Mesendoderm (in vitro differentiated cells): ENCODE data around the gene CALB2.

Experiments
- DNase-seq: peaks from one replicate; pipeline ENCODE4 v3.0.0; 2013
- H2AK5ac ChIP-seq: 2 replicates; pipeline ENCODE4 v1.6.1; 2013; ENCODE audit warnings: low read length, inconsistent platforms
- H2BK120ac ChIP-seq: 2 replicates; pipeline ENCODE4 v1.6.1; 2013; ENCODE audit warnings: low read depth, mild to moderate bottlenecking, low read length, moderate library complexity, mixed read lengths
- H2BK15ac ChIP-seq: replicated peaks from 2 replicates; pipeline ENCODE4 v1.6.1; 2013; ENCODE audit warnings: low read depth, mild to moderate bottlenecking, moderate library complexity
- H2BK5ac ChIP-seq: 2 replicates; pipeline ENCODE4 v1.6.1; 2013; ENCODE audit warnings: low read length, inconsistent platforms
- H3K18ac ChIP-seq: 2 replicates; pipeline ENCODE4 v1.6.1; 2013; ENCODE audit warnings: mild to moderate bottlenecking, low read length, mixed read lengths
- H3K23ac ChIP-seq: one replicate; pipeline ENCODE4 v1.6.1; 2013; ENCODE audit warnings: low read length
- H3K27ac ChIP-seq: 2 replicates; pipeline ENCODE4 v1.5.1; 2013; ENCODE audit warnings: low read depth, mild to moderate bottlenecking, inconsistent platforms, low read length, moderate library complexity
- H3K27me3 ChIP-seq: 2 replicates; pipeline ENCODE4 v1.6.1; 2013; ENCODE audit warnings: low read length, control low read depth, mild to moderate bottlenecking, inconsistent platforms; ENCODE audit not compliant: insufficient read depth, poor library complexity
- H3K36me3 ChIP-seq: 2 replicates; pipeline ENCODE4 v1.6.1; 2013; ENCODE audit warnings: low read length, inconsistent platforms; ENCODE audit not compliant: control insufficient read depth, insufficient read depth
- H3K4ac ChIP-seq: one replicate; pipeline ENCODE4 v1.6.1; 2013; ENCODE audit warnings: low read depth, mild to moderate bottlenecking, low read length, moderate library complexity
- H3K4me1 ChIP-seq: 2 replicates; pipeline ENCODE4 v1.6.1; 2013; ENCODE audit warnings: low read depth, low read length, inconsistent platforms; ENCODE audit not compliant: control insufficient read depth
- H3K4me2 ChIP-seq: 2 replicates; pipeline ENCODE4 v1.6.1; 2013; ENCODE audit warnings: low read length
- H3K4me3 ChIP-seq: 2 replicates; pipeline ENCODE4 v1.5.1; 2013; ENCODE audit warnings: mild to moderate bottlenecking, low read length
- H3K56ac ChIP-seq: one replicate; pipeline ENCODE4 v1.6.1; 2013; ENCODE audit warnings: low read length
- H3K79me1 ChIP-seq: 2 replicates; pipeline ENCODE4 v1.6.1; 2013; ENCODE audit warnings: low read length, inconsistent platforms
- H3K79me2 ChIP-seq: 2 replicates; pipeline ENCODE4 v1.6.1; 2013; ENCODE audit warnings: mild to moderate bottlenecking, low read length; ENCODE audit not compliant: control insufficient read depth, insufficient read depth
- H3K9ac ChIP-seq: 2 replicates; pipeline ENCODE4 v1.6.1; 2013; ENCODE audit warnings: low read length, inconsistent platforms
- H4K5ac ChIP-seq: one replicate; pipeline ENCODE4 v1.6.1; 2013; ENCODE audit warnings: low read length
- H4K8ac ChIP-seq: one replicate; pipeline ENCODE4 v1.6.1; 2013; ENCODE audit warnings: low read depth, mild to moderate bottlenecking, control low read depth, low read length, moderate library complexity
- WGBS: extraction: QIAGEN DNeasy Blood & Tissue Kit; methylation state at CpG from one replicate; pipeline ENCODE4 v1.1.7; 2013; ENCODE audit warnings: low lambda C conversion rate, missing lambda C conversion rate; ENCODE audit not compliant: insufficient coverage; ENCODE audit errors: extremely low coverage; 5-methylcytosine and 5-hydroxymethylcytosine counted together

CALB2 gene

GRCh38 chr16:71413341-71413740 lies 54.8 kb downstream of the CALB2 start:
- Histone ChIP-seq H2BK5ac (no peak overlapping the region), H3K23ac (no peak overlapping the region), H3K18ac (no peak overlapping the region), H3K36me3 (no peaks in the 10 kb centered on the region), H3K56ac (no peak overlapping the region), H3K4me2 (no peak overlapping the region), H3K4me1 (peaks cover 3% of the 10 kb centered on the region), H3K4ac (no peak overlapping the region), H2AK5ac (no peak overlapping the region), H3K79me2 (no peaks in the 10 kb centered on the region), H2BK120ac (no peak overlapping the region), H4K5ac (no peak overlapping the region), H3K9ac (no peak overlapping the region), H3K4me3 (no peak overlapping the region), H3K27me3 (no peaks in the 10 kb centered on the region), H3K79me1 (no peaks in the 10 kb centered on the region), H3K27ac (no peak overlapping the region), H2BK15ac (no peak overlapping the region), H4K8ac (no peak overlapping the region)
- DNase-seq = no peak
- WGBS = no CpG with 5 or more reads among the region's 4 CpGs

GRCh38 chr16:71414038-71414437 lies 55.5 kb downstream of the CALB2 start:
- Histone ChIP-seq H3K79me2 (no peaks in the 10 kb centered on the region), H3K27ac (no peak overlapping the region), H3K27me3 (no peaks in the 10 kb centered on the region), H3K4me2 (no peak overlapping the region), H3K79me1 (no peaks in the 10 kb centered on the region), H3K4me3 (no peak overlapping the region), H2BK15ac (no peak overlapping the region), H3K9ac (no peak overlapping the region), H3K4ac (no peak overlapping the region), H4K8ac (no peak overlapping the region), H2AK5ac (no peak overlapping the region), H3K18ac (no peak overlapping the region), H3K36me3 (no peaks in the 10 kb centered on the region), H4K5ac (no peak overlapping the region), H2BK5ac (no peak overlapping the region), H3K23ac (no peak overlapping the region), H3K4me1 (no peaks in the 10 kb centered on the region), H3K56ac (no peak overlapping the region), H2BK120ac (no peak overlapping the region)
- DNase-seq = no peak
- WGBS = no CpG with 5 or more reads among the region's 5 CpGs

DNA sequence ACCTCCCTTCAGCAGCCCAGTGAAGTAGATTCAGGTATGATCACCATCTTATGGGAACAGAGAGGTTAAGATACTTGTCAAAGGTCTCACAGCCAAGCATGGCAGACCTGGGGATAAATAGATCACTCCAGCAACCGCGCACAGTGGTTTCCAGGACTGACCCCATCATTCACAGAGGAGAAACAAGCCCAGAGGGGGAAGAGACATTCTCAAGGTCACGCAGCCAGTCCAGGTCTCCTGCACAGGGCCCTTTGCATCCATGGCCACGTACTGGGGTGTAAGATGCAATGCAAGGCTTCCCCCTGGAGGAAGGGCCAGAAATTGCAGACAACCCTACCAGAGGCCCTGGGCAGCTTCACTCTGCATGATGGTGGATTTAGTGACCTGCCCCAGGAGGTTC lies 63.4 kb downstream of the CALB2 start:
- Histone ChIP-seq H2BK120ac (no peak overlapping the region), H2BK5ac (no peak overlapping the region), H3K23ac (no peak overlapping the region), H3K9ac (no peak overlapping the region), H3K4me1 (no peaks in the 10 kb centered on the region), H4K8ac (no peak overlapping the region), H3K79me2 (no peaks in the 10 kb centered on the region), H3K79me1 (no peaks in the 10 kb centered on the region), H3K27ac (no peak overlapping the region), H3K27me3 (no peaks in the 10 kb centered on the region), H3K36me3 (no peaks in the 10 kb centered on the region), H2AK5ac (no peak overlapping the region), H3K4me3 (no peak overlapping the region), H4K5ac (no peak overlapping the region), H3K18ac (no peak overlapping the region), H2BK15ac (no peak overlapping the region), H3K4ac (no peak overlapping the region), H3K56ac (no peak overlapping the region), H3K4me2 (no peak overlapping the region)
- DNase-seq = peak; percentile 75
- WGBS = no CpG with 5 or more reads among the region's 4 CpGs

- Histone ChIP-seq H2BK15ac (no peak overlapping the region), H3K4me3 (no peak overlapping the region), H3K4me1 (no peaks in the 10 kb centered on the region), H3K4ac (no peak overlapping the region), H2BK5ac (no peak overlapping the region), H2BK120ac (no peak overlapping the region), H3K27me3 (no peaks in the 10 kb centered on the region), H3K79me1 (no peaks in the 10 kb centered on the region), H3K79me2 (no peaks in the 10 kb centered on the region), H3K9ac (no peak overlapping the region), H3K56ac (no peak overlapping the region), H4K8ac (no peak overlapping the region), H2AK5ac (no peak overlapping the region), H3K23ac (no peak overlapping the region), H3K18ac (no peak overlapping the region), H3K4me2 (no peak overlapping the region), H3K36me3 (no peaks in the 10 kb centered on the region), H4K5ac (no peak overlapping the region), H3K27ac (no peak overlapping the region)
- no CpG with 5 or more reads among the region's 2 CpGs for WGBS
- no peak for DNase-seq
Measured at GRCh38 chr16:71423016-71423415, 64.5 kb downstream of the CALB2 start.

- H3K23ac ChIP-seq = no peak overlapping the region
- H3K4me2 ChIP-seq = no peak overlapping the region
- H3K4me1 ChIP-seq = no peaks in the 10 kb centered on the region
- no peak overlapping the region for H3K4ac ChIP-seq
- H2BK5ac ChIP-seq = no peak overlapping the region
- H3K9ac ChIP-seq = no peak overlapping the region
- H3K79me1 ChIP-seq = no peaks in the 10 kb centered on the region
- no peak overlapping the region for H3K18ac ChIP-seq
- H2AK5ac ChIP-seq = no peak overlapping the region
- no peak overlapping the region for H3K4me3 ChIP-seq
- DNase-seq = no peak
- no peaks in the 10 kb centered on the region for H3K79me2 ChIP-seq
- no CpG with 5 or more reads among the region's 7 CpGs for WGBS
- H3K27ac ChIP-seq = no peak overlapping the region
- no peaks in the 10 kb centered on the region for H3K27me3 ChIP-seq
- H3K56ac ChIP-seq = no peak overlapping the region
- no peak overlapping the region for H2BK15ac ChIP-seq
- no peak overlapping the region for H2BK120ac ChIP-seq
- H3K36me3 ChIP-seq = no peaks in the 10 kb centered on the region
- no peak overlapping the region for H4K8ac ChIP-seq
- no peak overlapping the region for H4K5ac ChIP-seq
Measured at GRCh38 chr16:71423865-71424264, 65.3 kb downstream of the CALB2 start.

- H4K8ac ChIP-seq = no peak overlapping the region
- no peak overlapping the region for H3K56ac ChIP-seq
- no peak overlapping the region for H3K18ac ChIP-seq
- no peak overlapping the region for H2AK5ac ChIP-seq
- H3K4me1 ChIP-seq = no peaks in the 10 kb centered on the region
- no peak overlapping the region for H3K27ac ChIP-seq
- no peak overlapping the region for H3K9ac ChIP-seq
- H2BK15ac ChIP-seq = no peak overlapping the region
- no peak overlapping the region for H3K4me2 ChIP-seq
- DNase-seq = no peak
- H3K79me1 ChIP-seq = no peaks in the 10 kb centered on the region
- H3K4me3 ChIP-seq = no peak overlapping the region
- no peak overlapping the region for H2BK5ac ChIP-seq
- H3K79me2 ChIP-seq = no peaks in the 10 kb centered on the region
- H4K5ac ChIP-seq = no peak overlapping the region
- no peaks in the 10 kb centered on the region for H3K27me3 ChIP-seq
- no peaks in the 10 kb centered on the region for H3K36me3 ChIP-seq
- no peak overlapping the region for H2BK120ac ChIP-seq
- no CpG with 5 or more reads among the region's 6 CpGs for WGBS
- H3K4ac ChIP-seq = no peak overlapping the region
- no peak overlapping the region for H3K23ac ChIP-seq
Measured at GRCh38 chr16:71424626-71425025, 66.1 kb downstream of the CALB2 start.
